SU-DHL-6 (cell line): ENCODE data around the gene MARCHF11.

Source experiments
- H2AFZ ChIP-seq: fragments of 200-600 bp; sonication (generic); 2 replicates; pipeline ENCODE4 v1.6.1; 2014; ENCODE audit warnings: low read depth, mild to moderate bottlenecking, moderate library complexity, mixed read lengths, antibody characterized with exemption, low read length; ENCODE audit not compliant: severe bottlenecking
- H3F3A ChIP-seq: fragments of 200-600 bp; shearing (Covaris generic); 2 replicates; pipeline ENCODE4 v1.6.0; 2016; ENCODE audit warnings: antibody characterized with exemption, mild to moderate bottlenecking; ENCODE audit not compliant: insufficient read depth
- H3K27ac ChIP-seq: fragments of 200-600 bp; sonication (generic); 2 replicates; pipeline ENCODE4 v1.5.1; 2016; ENCODE audit warnings: low read depth, mild to moderate bottlenecking, low read length, moderate library complexity, mixed read lengths
- H3K27me3 ChIP-seq: fragments of 200-600 bp; sonication (generic), shearing (Covaris generic); 2 replicates; pipeline ENCODE4 v1.6.0; 2014; ENCODE audit warnings: mild to moderate bottlenecking, low read length
- H3K36me3 ChIP-seq: fragments of 200-600 bp; sonication (generic); 2 replicates; pipeline ENCODE4 v1.6.1; 2014; ENCODE audit warnings: mild to moderate bottlenecking, low read length, mixed read lengths
- H3K4me2 ChIP-seq: fragments of 300-600, 200-600 bp; shearing (Covaris generic), sonication (generic); 2 replicates; pipeline ENCODE4 v1.6.0; 2014; ENCODE audit warnings: low read length, low read depth, mild to moderate bottlenecking; ENCODE audit not compliant: poor library complexity, severe bottlenecking
- H3K4me3 ChIP-seq: fragments of 200-600 bp; sonication (generic); 2 replicates; pipeline ENCODE4 v1.5.1; 2014; ENCODE audit warnings: antibody characterized with exemption, low read length, mild to moderate bottlenecking, mixed read lengths; ENCODE audit not compliant: insufficient read depth, poor library complexity, severe bottlenecking
- H3K79me2 ChIP-seq: fragments of 200-600 bp; sonication (generic); 2 replicates; pipeline ENCODE4 v1.6.1; 2014; ENCODE audit warnings: mild to moderate bottlenecking, low read length, moderate library complexity; ENCODE audit not compliant: insufficient read depth
- H3K9ac ChIP-seq: fragments of 200-600 bp; sonication (generic); 2 replicates; pipeline ENCODE4 v1.7.0; 2014; ENCODE audit warnings: mild to moderate bottlenecking, low read length
- H3K9me2 ChIP-seq: fragments of 200-600 bp; sonication (generic); replicated peaks from 2 replicates; pipeline ENCODE4 v1.6.1; 2014; ENCODE audit warnings: low read length; ENCODE audit not compliant: insufficient read depth
- H3K9me3 ChIP-seq: fragments of 200-600 bp; sonication (generic); 2 replicates; pipeline ENCODE4 v1.6.1; 2014; ENCODE audit warnings: low read length, mixed read lengths; ENCODE audit not compliant: insufficient read depth
- H4K20me1 ChIP-seq: fragments of 200-600 bp; sonication (generic); 2 replicates; pipeline ENCODE4 v1.6.1; 2014; ENCODE audit warnings: low read depth, mild to moderate bottlenecking, antibody characterized with exemption, low read length, moderate library complexity, mixed read lengths
- EZH2phosphoT487 ChIP-seq: fragments of 200-600 bp; sonication (generic), shearing (Covaris generic); conservative IDR thresholded peaks from 2 replicates; pipeline ENCODE4 v1.6.1; 2018; ENCODE audit warnings: mild to moderate bottlenecking, antibody characterized with exemption, low read length, moderate library complexity, mixed read lengths
- TF ChIP-seq, protein P1 (sequence below): fragments of 200-600 bp; sonication (generic); IDR thresholded peaks from one replicate; pipeline ENCODE4 v1.5.1; 2017; ENCODE audit warnings: antibody characterized with exemption, mild to moderate bottlenecking, low read length, moderate library complexity; ENCODE audit not compliant: insufficient read depth, poor library complexity, severe bottlenecking

Gene MARCHF11

DNA sequence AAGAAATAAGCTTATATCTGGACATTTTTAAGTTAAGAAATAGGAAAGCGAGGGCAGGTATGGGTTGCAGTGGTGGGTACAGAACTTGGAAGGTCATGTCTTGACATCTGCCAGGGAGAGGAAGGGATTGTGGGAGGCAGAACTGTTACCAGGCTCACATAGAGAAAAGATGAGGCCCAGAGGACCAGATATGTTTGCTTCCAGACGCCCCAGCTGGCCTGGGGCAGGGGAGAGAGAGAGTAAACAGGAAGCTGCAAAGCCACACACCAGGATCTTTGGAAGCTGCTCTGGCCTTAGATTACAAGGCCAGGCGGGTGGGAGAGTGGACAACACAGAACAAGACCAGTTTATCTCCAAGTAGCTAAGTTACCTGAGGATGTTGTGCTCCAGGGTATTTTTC is 71.2 kb downstream of the MARCHF11 start:
- H4K20me1 ChIP-seq: no peaks in the 10 kb centered on the region
- H3K4me3 ChIP-seq: no peak overlapping the region
- TF ChIP-seq EZH2phosphoT487: no peak
- TF ChIP-seq, protein P1, sequence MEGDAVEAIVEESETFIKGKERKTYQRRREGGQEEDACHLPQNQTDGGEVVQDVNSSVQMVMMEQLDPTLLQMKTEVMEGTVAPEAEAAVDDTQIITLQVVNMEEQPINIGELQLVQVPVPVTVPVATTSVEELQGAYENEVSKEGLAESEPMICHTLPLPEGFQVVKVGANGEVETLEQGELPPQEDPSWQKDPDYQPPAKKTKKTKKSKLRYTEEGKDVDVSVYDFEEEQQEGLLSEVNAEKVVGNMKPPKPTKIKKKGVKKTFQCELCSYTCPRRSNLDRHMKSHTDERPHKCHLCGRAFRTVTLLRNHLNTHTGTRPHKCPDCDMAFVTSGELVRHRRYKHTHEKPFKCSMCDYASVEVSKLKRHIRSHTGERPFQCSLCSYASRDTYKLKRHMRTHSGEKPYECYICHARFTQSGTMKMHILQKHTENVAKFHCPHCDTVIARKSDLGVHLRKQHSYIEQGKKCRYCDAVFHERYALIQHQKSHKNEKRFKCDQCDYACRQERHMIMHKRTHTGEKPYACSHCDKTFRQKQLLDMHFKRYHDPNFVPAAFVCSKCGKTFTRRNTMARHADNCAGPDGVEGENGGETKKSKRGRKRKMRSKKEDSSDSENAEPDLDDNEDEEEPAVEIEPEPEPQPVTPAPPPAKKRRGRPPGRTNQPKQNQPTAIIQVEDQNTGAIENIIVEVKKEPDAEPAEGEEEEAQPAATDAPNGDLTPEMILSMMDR: no peak
- H3K27me3 ChIP-seq: no peaks in the 10 kb centered on the region
- no peak overlapping the region for H2AFZ ChIP-seq
- no peaks in the 10 kb centered on the region for H3K36me3 ChIP-seq
- no peaks in the 10 kb centered on the region for H3K9me2 ChIP-seq
- H3K4me2 ChIP-seq: no peak overlapping the region
- no peak overlapping the region for H3K9ac ChIP-seq
- H3K9me3 ChIP-seq: no peaks in the 10 kb centered on the region
- no peaks in the 10 kb centered on the region for H3K79me2 ChIP-seq
- H3F3A ChIP-seq: no peaks in the 10 kb centered on the region
- no peak overlapping the region for H3K27ac ChIP-seq

DNA sequence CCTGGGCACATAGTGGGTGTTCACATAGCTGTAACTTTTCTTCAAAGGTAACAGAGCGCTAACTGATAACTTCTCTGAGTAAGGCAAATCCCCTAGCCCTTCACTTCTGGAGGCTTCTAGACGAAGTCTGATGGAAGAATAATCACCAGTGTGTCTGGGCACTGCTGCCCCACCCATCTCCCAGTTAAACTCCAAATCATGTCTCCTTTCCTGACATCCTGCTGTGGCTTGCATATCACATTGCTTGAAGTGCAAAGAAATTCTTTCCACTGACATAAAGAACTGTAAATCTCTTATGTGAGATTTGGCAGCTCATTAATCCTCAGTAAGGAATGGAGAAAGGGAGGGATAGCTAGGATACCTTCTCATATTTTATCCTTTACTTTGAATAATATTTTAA is 74.6 kb downstream of the MARCHF11 start:
- no peaks in the 10 kb centered on the region for H3K27me3 ChIP-seq
- no peaks in the 10 kb centered on the region for H3K9me3 ChIP-seq
- no peaks in the 10 kb centered on the region for H3K36me3 ChIP-seq
- H3K79me2 ChIP-seq: no peaks in the 10 kb centered on the region
- H3K27ac ChIP-seq: no peak overlapping the region
- no peak for TF ChIP-seq EZH2phosphoT487
- TF ChIP-seq, protein P1: no peak
- no peak overlapping the region for H3K4me2 ChIP-seq
- H4K20me1 ChIP-seq: no peaks in the 10 kb centered on the region
- H3K9me2 ChIP-seq: no peaks in the 10 kb centered on the region
- no peak overlapping the region for H3K9ac ChIP-seq
- no peak overlapping the region for H2AFZ ChIP-seq
- no peaks in the 10 kb centered on the region for H3F3A ChIP-seq
- H3K4me3 ChIP-seq: no peak overlapping the region

DNA sequence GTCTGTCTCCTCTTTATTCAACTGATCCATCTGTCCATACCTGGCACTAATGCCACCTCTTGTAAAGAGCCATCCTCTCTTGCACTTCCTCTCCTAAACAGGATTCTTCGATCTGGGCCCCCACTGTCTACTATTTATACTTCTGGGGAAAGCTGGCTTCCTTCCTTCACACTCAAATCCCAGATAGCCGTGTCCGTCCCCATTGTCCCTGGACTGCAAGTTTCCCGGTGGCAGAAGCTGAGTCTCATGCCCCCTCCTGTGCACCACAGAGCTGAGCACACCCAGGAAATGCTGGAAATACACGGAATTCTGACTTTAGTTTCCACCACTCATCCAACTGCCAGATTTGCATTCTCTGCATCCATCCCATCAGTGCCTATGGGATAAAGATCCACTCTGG is 84.0 kb downstream of the MARCHF11 start:
- Histone ChIP-seq H3K9ac (no peak overlapping the region), H3K4me3 (no peak overlapping the region), H2AFZ (no peak overlapping the region), H3K9me3 (no peaks in the 10 kb centered on the region), H3K79me2 (no peaks in the 10 kb centered on the region), H4K20me1 (no peaks in the 10 kb centered on the region), H3F3A (no peaks in the 10 kb centered on the region), H3K27ac (no peak overlapping the region), H3K27me3 (no peaks in the 10 kb centered on the region), H3K36me3 (no peaks in the 10 kb centered on the region), H3K4me2 (no peak overlapping the region), H3K9me2 (no peaks in the 10 kb centered on the region)
- TF ChIP-seq, protein P1: no peak
- no peak for TF ChIP-seq EZH2phosphoT487
